Measurements from ENCODE around the gene ODF2.

- no peak for TF ChIP-seq POLR2A (IDR thresholded peaks at IDR 0.05)
- TF ChIP-seq CTCF (IDR thresholded peaks at IDR 0.05): no peak
Measured at GRCh38 chr9:128416014-128416413, 39.8 kb upstream of the ODF2 start.

Measured in testis (tissue), 2 donors.